Nucleus accumbens (tissue), 56 donors: Measurements from ENCODE around the gene SLC44A4.
A peak's percentile ranks its signal among the peaks of the same experiment; 100 is the strongest.
"Not testable (repeated sequence)": the region's sequence is repeated elsewhere in the genome, so short reads cannot be mapped to it uniquely, and the experiment has no call there.

ENCODE experiments used
- DNase-seq, 56 donors: peaks; one replicate each; lab custom pipeline; 2025; lab: John Stamatoyannopoulos, UW

SLC44A4 gene

DNA sequence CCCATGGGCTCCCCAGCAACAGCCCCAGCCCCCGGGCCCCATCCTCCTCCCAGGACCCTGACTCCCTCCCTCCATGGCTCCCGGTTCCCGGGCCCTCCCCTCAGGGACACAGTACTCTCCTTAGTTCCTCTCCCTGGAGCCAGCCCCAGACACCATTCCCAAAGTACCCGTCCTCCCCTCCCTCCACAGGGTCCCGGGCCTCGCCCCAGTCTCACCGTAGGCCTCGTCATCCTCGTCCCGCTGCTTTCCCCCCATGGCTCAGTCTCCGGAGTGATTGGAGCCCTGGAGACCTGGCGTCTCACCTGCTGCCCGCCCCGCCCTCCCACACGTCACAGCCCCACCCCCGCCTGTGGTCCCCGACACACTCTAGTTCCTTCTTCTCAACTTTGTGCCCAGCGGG lies at the start of gene SLC44A4:
Gene SLC44A4, minus strand, starts transcription at position 272 of the 400 bp plus-strand sequence. Its CDS starts 17 bp downstream, at position 255.
- DNase-seq: no peak

DNA sequence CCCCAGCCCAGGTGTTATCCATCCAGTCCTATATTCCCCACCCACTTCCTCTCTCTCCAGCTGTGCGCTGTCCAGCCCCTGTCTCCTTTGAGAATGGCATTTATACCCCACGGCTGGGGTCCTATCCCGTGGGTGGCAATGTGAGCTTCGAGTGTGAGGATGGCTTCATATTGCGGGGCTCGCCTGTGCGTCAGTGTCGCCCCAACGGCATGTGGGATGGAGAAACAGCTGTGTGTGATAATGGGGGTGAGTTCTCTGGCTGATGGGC lies 49.8 kb upstream of the SLC44A4 start:
- DNase-seq: no peak

DNA sequence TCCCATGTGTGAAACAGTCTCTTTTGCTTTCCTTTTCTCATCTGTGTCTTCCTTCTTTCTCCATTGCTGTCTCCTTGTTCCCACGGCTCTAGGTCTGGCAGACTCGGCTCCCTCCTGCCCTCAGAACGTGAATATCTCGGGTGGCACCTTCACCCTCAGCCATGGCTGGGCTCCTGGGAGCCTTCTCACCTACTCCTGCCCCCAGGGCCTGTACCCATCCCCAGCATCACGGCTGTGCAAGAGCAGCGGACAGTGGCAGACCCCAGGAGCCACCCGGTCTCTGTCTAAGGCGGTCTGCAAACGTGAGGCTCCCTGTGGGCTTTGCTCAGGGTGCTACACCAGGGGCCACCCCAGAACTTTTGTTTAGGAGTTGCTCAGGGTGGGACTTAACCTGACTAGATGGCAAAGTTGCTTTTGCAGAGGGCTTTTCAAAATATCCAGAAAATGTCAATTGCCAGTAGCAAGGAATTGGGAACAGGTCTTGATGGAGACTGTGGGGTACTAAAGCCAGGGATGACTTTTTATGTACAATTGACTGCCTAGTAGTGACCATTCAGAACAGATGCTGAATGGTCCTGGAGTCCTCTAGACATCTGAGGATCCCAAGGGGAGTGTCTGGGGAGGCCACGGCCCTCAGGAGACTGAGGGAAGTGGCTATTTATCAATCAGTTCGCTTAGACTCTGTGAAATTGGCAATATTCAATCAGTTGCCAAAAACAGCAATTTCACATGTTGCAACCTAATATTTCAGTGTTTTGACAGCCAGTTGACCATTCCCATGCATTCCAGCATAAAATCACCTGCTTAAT lies 49.3 kb upstream of the SLC44A4 start:
- DNase-seq: no peak

DNA sequence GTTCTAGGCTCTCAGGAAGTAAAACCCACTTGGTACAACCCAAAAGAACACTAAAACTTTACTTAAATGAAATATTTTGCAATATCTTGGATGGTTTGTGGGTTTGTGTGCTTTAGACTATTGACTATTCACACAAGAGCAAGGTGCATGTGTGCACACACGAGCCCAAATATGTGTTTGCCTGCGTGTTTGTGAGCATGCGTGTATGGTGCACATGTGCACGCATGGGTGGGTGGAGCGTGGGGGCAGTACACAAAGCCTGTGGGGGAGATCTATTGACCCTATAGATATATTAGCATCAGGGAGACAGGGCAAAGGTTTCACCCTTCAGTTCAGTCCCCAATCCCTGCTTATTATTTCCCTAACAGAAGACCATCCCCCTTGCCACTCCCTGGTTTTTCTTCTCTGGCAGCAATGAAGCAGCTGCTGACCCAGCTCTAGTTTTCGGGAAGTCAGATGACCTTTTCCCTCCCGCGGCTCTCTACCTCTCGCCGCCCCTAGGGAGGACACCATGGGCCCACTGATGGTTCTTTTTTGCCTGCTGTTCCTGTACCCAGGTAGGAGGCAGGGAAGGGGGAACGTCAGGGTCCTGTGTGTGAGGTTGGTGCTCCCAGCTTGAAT lies 48.6 kb upstream of the SLC44A4 start, which contains the start of gene C2:
Gene C2, plus strand, starts transcription at position 476 of the 621 bp plus-strand sequence. Its CDS starts 36 bp downstream, at position 512.
- DNase-seq: no peak

DNA sequence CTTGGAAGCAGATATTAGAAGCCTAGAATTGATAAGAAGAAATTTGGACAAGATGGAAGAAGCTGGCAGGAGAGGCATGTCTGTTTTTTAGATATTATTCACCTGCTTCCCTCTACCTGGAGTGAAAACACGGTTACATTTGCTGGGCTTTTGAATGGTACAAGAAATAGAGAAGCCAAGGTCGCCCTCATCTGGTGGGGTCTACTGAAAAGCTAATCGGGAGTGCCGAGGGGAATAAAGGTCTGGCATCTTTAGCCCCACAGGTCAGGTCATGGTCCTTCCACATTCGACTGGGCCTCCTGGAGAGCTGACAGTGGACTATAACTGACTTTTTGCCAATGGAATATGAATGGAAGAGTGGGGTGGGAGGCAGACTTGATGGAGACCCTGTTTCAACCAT lies 44.1 kb upstream of the SLC44A4 start:
- DNase-seq: peak in 1 of 56 donors; percentile 36

DNA sequence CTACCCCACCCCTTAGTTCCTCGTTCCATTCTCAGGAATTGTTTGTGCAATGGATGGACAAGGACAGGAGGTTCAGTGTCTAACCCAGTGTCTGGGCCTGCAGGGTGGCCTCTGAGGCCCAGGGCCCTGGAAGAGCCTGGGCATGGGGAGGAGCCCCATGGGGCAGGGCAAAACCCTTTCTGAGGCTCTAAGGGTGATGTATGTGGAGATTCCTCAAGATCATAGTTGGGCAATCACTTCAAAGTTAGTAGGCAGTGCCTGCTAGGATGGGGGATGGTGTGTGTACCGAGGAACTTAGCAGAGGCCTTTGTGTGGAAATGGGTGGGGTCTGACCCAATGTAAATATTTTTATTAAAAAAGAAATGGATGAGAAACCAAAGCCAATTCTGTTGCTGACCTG lies 42.0 kb upstream of the SLC44A4 start:
- DNase-seq: no peak

DNA sequence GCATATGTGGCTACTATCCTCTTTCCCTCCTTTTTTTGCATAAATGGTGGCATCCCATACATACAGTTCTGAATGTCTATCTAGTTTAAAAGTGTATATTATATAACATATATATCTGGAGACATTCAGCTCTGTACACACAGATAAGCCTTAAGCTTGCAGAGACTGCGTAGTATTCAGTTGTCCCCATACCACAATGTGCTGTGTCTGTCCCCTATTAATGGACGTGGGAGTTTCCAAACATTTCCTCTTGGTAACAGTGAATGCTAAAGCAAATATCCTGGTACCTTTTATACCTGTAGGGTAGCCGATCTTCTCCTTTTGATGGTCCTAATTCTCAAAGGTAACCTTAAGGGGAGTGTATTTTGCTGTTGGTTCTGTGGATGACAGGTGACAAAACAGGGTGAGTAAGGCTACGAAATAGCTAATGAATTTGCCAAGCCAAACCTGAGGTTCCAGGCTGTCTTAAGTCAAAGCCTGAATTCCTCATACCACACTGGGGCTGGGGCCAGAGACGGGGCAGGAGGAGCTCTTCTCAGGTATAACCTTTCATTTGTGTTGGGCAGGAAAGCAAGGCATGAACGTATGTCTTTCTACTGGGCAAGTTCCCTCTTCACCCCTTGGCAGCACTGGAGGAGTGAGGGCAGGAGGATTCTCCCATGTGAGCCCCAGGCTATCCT lies 41.0 kb upstream of the SLC44A4 start:
- DNase-seq: no peak

DNA sequence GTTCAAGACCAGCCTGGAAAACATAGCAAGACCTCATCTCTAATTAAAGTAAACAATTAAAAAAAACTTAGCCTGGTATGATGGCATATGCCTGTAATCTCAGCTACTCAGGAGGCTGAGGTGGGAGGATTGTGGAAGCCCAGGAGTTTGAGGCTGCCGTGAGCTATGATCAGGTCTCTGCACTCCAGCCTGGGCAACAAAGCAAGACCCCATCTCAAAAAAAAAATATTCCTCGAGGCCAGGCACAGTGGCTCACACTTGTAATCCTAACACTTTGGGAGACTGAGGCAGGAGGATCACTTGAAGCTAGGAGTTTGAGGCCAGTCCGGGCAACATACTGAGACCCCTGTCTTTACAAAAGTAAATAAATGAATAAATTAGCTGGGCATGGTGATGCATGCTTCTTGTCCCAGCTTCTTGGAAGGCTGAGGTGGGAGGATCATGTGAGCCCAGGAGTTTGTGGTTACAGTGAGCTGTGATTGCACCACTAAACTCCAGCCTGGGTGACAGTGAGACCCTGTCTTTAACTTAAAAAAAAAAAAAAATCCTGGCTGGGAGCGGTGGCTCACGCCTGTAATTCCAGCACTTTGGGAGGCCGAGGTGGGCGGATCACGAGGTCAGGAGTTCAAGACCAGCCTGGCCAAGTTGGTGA lies 39.4 kb upstream of the SLC44A4 start:
- no peak for DNase-seq

DNA sequence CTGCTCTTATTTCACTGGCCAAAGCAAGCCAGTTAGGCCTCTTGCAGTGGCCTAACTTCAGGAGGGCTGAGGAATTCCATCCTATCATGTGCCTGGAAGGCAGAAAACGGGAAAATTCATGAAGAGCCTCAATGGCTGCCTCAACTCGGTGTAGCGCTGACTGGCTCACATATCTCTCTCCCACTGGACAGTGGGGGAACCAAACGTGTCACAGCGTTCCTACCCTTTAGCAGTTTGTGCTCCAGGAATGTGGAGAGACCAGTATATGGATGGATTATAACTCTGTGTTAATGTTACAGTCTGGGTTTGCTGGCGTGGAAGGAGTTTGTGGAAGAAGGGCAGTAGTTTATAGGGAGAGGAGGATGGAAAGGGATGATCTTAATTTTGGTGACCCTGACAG lies 37.0 kb upstream of the SLC44A4 start:
- DNase-seq: no peak

DNA sequence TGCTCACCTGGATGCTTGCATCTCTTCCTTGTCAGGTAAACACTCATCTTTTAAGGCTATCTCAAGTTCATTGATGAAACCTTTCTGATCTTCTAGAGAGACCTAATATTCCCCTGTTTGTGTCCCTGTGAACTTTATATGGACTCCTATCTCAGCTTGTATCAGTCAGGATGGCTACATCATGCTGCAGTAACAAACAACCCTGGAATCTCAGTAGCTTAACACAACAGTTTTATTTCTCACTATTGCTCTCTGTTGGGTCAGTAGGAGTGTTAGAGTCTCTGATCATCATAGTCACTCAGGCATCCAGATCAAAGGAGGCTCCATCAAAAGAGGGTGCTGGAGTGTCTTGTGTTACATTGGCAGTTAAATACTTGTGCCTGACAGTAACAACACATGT lies 36.6 kb upstream of the SLC44A4 start:
- DNase-seq: no peak

DNA sequence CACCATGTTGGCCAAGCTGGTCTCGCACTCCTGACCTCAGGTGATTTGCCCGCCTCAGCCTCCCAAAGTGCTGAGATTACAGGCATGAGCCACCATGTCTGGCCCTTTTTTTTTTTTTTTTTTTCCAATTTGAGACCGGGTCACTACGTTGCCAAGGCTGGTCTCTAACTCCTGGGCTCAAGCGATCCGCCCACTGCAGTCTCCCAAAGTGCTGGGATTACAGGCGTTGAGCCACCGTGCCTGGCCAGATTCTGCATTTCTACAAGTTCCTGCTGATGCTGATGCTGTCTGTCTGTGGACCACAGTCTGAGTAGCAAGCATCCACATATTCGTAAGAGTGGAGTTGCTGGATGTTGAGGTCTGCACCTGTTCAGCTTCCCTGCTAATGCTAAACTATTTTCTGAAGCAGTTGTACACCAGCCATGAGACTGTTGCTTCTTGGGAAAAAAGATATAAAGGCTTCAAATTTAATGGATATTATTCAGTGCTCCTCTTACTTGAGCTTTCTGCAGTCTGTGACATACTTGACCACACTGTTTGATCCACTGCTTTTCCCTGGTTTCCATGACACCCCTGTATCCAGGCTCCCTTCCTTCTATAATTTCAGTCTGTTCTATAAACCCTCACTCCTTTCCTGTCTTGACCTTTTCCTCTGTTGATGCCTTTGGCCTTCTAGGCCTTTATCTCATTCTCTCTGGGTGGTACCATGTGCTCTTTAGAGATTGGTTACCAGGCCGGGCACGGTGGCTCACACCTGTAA lies 33.2 kb upstream of the SLC44A4 start:
- DNase-seq: no peak

DNA sequence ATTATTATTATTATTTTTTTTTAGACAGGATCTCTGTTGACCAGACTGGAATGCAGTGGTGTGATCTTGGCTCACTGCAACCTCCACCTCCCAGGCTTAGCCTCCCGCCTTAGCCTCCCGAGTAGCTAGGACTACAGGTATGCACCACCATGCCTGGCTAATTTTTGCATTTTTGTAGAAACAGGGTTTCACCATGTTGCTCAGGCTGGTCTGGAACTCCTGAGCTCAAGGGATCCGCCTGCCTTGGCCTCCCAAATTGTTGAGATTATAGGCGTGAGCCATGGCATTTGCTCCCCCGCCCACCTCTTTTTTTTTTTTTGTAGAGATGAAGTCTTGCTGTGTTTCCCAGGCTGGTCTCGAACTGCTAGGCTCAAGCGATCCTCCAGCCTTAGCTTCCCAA lies 30.5 kb upstream of the SLC44A4 start:
- not testable (repeated sequence) for DNase-seq

DNA sequence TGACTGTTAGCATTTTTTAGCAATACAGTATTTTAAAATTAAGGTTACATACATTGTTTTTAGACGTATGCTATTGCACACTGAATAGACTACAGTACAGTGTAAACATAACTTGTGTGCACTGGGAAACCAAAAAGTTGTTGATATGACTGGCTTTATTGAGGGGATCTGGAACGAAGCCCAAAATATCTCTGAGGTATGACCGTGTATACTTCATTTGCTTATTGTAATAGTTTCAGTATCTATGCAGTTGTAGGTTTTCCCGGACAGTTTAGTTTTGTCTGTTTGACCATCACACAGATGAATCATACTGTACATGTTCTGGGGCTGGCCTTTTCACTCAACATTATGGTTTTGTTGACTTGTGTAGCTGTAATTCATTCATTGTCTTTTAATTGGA lies 30.0 kb upstream of the SLC44A4 start:
- DNase-seq: no peak

DNA sequence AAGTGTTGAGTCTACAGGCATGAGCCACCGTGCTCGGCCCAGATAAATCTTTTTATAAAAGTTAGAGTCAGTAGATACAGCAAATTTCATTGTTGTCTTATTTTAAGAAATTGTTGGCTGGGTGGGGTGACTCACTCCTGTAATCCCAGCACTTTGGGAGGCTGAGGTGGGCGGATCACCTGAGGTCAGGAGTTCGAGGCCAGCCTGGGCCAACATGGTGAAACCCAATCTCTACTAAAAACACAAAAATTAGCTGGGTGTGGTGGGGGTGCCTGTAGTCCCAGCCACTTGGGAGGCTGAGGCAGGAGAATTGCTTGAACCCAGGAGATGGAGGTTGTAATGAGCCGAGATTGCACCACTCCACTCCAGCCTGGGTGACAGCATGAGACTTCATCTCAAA lies 29.5 kb upstream of the SLC44A4 start:
- not testable (repeated sequence) for DNase-seq

DNA sequence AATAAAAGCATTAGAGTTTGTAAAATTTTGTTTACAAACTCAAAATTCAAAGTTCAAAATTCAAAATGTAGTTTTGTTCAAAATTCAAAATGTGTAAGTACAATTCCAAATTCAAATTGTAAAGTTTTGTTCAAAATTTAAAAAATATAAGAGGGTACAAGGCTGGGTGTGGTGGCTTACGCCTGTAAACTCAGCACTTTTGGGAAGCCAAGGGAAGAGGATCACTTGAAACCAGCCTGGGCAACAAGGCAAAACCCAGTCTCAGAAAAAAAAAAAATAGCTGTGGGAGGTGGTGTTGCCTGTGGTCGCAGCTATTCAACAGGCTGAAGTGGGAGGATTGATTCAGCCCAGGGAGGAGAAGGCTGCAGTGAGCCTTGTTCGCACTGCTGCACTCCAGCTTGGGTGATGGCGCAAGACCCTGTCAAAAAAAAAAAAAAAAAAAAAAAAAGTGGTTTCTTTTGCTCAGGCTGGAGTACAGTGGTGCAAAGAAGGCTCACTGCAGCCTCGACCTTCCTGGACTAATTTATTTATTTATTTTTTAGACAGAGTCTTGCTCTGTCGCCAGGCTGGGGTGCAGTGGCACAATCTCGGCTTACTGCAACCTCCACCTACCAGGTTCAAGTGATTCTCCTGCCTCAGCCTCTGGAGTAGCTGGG lies 28.5 kb upstream of the SLC44A4 start:
- no peak for DNase-seq

DNA sequence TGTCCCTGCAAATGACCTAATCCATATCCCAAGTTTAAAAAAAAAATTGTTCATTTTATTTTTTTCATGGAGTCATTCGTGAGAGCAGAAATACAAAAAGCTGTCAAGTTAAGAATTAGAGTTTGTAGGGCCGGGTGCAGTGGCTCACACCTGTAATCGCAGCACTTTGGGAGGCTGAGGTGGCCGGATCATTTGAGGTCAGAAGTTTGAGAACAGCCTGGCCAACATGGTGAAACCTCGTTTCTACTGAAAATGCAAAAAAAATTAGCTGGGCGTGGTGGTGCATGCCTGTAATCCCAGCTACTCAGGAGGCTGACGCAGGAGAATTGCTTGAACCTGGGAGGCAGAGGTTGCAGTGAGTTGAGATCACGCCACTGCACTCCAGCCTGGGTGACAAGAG lies 27.9 kb upstream of the SLC44A4 start:
- DNase-seq: not testable (repeated sequence)

DNA sequence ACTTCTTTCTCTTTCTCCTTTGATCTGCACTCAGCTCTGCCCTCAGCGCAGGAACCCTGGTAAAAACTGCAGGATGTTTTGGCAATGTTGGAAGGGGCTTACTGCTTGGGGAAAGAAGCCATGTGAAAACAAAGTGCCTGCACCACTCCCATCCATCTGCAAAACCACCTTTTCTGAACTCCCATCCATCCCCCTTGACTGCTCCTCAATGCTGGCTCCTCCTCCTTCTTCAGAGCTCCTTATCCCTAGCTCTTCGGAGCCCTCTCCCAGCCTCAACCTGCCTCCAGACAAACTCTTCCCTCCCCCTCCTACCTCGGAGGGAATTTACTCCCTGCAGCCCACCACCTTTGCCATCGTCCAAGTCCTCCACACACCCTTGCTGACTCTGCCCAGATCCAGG lies 27.3 kb upstream of the SLC44A4 start:
- no peak for DNase-seq

DNA sequence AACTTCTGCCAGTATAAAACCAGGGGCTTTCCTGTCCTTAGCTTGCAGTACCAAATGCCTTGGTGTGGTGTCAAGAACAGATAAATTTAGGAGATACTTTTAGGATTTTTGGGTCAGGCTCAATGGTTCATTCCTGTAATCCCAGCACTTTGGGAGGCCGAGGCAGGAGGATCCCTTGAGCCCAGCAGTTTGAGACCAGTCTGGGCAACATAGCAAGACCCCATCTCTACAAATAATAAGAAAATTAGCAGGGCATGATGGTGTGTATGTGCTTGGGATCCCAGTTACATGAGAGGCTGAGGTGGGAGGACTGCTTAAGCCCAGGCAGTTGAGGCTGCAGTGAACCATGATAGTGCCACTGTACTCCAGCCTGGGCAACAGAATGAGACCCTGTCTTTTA lies 26.2 kb upstream of the SLC44A4 start:
- DNase-seq: no peak

DNA sequence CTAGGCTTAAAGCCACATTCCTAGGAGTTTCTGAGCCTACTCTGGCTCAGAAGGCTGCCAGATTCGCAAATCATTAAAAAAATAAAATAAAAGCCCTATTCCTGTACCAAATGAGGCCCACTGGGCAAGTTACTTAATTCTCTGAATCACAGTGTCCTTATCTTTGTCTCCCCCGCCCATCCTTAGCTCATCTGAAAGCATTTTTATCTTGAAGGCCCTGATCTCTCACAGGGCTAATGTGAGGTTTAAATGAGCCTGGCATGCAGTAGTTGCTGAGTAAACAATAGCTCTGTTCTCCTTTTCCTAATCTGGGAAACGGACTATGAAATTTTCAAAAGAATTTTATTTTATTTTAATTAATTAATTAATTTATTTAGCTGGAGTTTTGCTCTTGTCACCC lies 25.2 kb upstream of the SLC44A4 start:
- no peak for DNase-seq
